ENCODE data around the gene TMEM131L.
"Not testable (repeated sequence)": the region's sequence is repeated elsewhere in the genome, so short reads cannot be mapped to it uniquely, and the experiment has no call there.

The TMEM131L gene

DNA sequence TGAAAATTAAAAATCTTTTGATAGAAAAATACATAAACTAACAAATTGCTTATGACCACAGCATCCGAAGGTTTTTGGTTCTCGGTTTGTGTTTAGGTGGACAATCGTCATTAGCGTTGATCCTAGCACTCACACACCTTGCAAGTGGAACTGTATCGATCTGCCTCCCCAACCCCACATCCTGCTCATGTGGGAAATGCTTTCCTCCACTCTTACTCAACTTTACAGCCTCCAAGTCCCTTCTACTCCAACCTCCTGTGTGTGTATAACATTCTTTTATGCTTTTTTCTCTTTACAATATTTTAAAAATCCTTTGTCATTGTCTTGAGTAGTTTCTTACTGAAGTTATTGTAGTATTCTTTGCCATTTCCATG is 15.6 kb upstream of the TMEM131L start:
- no peak for DNase-seq

DNA sequence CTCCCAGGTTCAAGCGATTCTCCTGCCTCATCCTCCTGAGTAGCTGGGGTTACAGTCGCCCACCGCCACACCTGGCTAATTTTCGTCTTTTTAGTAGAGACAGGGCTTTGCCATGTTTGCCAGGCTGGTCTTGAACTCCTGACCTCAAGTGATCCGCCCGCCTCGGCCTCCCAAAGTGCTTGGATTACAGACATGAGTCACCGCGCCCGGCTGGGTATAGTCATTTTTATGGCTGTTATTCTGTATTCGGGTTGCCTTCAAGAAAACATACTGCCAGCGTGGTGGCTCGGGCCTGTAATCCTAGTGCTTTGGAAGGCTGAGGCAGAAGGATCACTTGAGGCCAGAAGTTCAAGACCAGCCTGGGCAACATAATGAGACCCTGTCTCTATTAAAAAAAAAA is 15.0 kb upstream of the TMEM131L start:
- not testable (repeated sequence) for DNase-seq

- no peak for DNase-seq
Measured at GRCh38 chr4:153451911-153452657, 14.1 kb upstream of the TMEM131L start.

GRCh38 chr4:153452658-153453378 is 13.3 kb upstream of the TMEM131L start:
- DNase-seq = no peak

DNA sequence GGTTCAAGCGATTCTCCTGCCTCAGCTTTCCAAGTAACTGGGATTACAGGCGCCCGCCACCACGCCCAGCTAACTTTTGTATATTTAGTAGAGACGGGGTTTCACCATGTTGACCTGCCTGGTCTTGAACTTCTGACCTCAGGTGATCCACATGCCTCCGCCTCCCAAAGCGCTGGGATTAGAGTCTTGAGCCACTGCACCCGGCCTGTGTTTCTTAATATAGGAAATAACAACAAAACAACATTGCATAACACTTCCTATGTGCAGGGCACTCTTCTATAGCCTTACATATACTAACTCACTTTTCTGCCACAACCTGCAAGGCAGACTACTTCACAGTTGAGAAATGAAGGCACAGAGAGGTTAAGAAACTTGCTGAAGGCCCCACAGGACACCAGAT is 12.8 kb upstream of the TMEM131L start:
- DNase-seq = no peak

- no peak for DNase-seq
Measured at GRCh38 chr4:153458969-153459368, 7.2 kb upstream of the TMEM131L start.

DNA sequence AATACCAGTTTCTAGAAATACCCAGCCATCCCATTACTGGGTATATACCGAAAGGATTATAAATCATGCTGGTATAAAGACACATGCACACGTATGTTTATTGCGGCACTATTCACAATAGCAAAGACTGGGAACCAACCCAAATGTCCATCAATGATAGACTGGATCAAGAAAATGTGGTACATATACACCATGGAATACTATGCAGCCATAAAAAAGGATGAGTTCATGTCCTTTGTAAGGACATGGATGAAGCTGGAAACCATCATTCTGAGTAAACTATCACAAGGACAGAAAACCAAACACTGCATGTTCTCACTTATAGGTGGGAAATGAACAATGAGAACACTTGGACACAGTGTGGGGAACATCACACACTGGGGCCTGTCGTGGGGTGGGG is 4.6 kb upstream of the TMEM131L start:
- DNase-seq = not testable (repeated sequence)

DNA sequence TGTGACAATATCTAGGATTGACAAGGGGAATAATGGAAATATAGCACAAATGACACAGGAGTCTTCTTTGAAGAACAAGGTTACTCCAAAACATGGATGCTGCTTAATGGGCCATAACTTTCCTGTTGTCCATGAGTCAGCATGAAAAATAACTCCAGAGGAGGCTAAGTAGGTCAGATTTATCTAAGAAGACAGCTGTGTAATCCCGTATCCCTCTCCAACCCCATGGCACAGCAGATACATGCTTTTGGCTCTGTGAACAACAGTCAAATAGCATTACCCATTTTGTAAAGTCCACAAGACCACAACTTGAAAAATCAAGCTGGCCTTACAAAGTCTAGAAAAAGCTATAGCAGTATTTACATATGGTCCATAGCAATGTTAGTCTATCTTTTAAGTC is 2.1 kb upstream of the TMEM131L start:
- peak in 1 of 2 experiments; percentile 14 for DNase-seq

DNA sequence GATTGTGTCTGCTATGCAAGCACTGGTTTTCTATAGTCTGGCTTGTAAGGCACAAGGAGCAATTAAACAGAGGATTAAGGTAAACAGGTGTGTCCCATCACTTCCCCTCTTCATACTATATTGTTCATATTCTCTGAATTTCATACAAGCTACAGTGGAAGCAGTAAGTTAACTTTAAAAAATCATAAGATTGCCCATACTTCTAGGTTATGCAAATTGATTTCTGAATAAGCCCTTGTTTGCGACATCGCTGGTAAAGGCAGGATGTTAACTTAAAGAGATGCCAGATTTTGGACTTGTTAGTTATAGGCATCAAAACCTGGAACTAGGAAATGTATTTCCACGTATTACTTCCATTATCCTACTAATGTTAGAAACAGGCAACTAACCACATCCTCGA is 1.0 kb upstream of the TMEM131L start:
- DNase-seq = peak in 1 of 2 experiments; percentile 47

DNA sequence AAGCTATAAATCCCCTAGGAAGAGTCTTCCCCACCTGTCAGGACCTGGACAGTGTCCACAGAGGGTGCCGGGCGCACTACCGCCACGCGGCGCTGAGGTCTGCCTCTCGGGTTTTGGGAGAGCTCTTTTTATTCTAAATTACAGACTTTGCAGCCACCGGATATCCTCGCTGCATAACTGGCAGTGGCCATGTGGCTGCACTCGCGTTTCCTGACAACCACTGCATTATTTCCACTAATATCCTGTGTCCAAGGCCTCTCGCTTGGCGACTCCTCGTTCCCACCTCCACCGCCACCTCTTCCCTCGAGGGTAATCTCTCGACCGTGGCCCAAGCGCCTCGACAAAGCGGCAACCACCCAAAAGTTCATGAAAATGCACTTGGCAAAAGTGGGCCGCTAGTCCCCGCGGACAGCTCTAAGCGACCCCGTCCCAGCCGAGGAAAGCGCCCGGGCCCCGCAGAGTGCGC is 512 bp upstream of the TMEM131L start:
- peak in 1 of 2 experiments; percentile 75 for DNase-seq

- peak; percentile 94 to 98 for DNase-seq
Measured at GRCh38 chr4:153466949-153467896, 1.1 kb downstream of the TMEM131L start.

DNA sequence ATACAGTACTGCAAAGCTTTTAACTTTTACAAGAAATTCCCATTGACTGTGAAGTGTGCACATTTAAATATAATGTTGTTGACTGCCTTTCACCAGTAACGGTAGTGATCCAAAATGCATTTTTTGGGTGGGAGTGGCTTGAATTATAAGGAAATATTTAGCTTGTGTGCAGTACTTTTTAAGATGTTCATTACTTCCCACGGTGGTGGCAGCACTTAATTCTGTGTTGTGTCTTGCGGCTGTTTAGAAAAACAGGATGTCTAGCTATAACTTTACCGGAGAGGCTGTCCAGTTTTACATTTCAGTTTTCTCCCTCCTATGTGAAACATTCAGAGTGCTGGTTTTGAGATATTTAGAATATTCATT is 1.7 kb downstream of the TMEM131L start:
- DNase-seq = peak in 1 of 2 experiments; percentile 23

DNA sequence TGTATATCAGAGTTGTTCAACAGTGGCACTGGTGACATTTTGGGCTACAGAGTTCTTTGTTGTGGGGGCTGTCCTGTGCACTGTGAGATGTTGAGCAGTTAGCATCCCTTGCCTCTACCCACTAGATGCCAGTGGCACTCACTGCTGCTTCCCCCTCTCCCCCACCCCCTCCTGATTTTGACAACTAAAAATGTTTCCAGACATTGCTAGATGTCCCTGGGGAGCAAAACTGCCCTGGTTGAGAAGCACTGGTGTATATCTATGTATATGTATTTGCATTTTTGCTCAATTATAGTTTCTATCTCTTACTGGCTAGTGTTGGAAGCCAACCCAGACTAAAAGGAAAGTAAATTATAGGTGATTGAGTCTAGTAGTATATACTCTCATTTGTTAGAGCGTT is 2.4 kb downstream of the TMEM131L start:
- peak; percentile 96 to 97 for DNase-seq

DNA sequence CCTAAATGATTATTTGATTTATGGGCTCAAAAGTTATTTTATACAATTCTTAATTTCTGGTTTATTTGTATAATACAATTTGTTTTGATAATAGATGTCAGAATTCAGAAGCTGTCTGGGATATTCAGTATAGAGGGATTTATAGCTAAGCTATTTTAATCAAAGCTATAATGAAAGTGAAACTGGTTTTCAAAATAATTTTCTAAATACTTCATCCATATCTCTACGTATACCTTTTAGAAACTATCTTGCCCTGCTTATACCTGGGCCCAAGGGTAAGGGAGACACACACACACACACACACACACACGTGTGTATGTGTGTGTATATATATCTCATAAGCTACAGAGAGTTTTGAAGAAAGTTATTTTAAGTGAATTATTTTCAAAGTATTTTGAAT is 2.9 kb downstream of the TMEM131L start:
- no peak for DNase-seq

DNA sequence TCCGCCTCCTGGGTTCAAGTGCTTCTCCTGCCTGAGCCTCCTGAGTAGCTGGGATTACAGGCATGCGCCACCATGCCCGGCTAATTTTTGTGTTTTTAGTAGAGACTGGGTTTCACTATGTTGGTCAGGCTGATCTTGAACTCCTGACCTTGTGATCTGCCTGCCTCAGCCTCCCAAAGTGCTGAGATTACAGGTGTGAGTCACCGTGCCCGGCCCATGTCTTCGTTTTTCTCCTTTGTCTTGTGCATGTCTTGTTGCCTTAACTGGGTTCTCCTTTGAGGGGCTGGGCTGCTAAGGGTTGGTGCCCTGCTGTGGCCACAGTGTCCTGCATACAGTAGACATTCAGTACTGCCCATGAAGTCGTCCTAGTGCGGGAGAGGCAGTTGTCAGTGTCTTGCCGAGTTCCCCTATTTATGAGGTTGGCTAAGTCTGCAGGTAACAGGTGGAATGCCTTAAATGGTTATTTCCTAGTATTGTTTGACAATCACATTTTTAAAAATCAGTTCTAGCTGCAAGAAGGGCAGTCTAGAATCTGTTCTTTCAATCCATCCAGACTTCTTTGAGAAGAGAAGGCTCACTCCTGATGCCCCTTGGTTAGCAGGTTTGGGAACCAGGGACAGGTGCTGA is 5.0 kb downstream of the TMEM131L start:
- DNase-seq = not testable (repeated sequence)

DNA sequence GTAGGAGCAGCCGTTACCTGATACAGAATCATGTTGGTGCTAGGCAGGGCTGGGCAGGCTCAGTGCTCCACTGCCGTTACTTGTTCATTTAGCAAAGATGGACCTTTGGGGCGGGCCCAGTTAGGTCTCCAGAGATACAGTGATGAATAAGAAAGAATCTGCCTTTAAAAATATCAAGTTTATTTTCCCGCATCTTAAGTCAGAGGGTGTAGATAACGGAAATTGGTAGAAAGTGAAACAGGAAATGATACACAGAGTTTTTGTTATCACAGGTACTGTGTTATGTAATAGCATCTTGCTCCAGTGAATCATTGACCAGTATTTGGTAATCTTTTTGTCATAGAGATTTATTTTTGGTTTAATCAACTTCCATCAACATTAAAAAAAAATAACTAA is 5.5 kb downstream of the TMEM131L start:
- no peak for DNase-seq

GRCh38 chr4:153472122-153473037 is 6.2 kb downstream of the TMEM131L start:
- DNase-seq = no peak

DNA sequence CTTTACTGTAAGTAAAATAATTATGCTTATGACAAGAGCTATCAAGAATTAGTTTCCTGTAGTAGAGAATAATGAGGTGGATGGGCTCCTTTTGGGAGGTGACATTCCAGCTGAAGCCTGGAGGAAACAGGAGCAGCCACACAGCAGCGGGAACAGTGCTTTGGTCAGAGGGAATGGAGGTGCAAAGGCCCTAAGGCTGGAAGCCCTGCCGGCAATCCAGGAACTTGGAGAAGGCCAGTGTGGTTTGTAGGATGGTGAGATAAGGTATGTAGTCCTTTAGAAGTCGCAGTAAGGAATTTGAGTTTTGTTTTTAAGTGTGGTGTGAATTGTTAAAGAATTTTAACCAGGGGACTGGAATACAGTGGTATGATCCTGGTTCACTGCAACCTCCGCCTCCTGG is 8.1 kb downstream of the TMEM131L start:
- no peak for DNase-seq

- no peak for DNase-seq
Measured at GRCh38 chr4:153476829-153477574, 10.8 kb downstream of the TMEM131L start.

GRCh38 chr4:153479101-153479500 is 12.9 kb downstream of the TMEM131L start:
- no peak for DNase-seq

DNA sequence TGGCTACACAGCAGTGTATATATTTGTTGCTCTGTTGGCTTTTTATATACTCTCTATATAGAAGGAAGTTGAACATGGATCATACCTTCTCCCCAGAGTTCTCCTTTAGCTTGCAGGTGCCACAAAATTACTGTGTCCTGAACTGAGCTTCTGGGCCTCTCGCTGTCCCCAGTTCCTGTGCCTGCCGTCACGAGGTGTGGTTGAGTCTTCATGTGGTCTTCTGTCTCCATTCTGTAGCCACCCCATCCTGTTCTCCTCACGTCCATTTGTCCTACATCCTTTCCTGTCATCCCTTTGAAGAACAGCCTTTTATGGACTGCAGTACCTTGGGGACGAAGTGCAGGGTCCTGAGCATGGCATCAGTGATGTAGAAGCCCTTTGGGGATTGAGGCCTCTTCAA is 14.5 kb downstream of the TMEM131L start:
- DNase-seq = no peak

Measured in NCI-H526 (cell line).